Gastroesophageal sphincter (tissue), 3 donors: ENCODE measurements around the gene LRPAP1.

Source experiments
- EP300 ChIP-seq: sonication (generic); formaldehyde crosslinking; IDR thresholded peaks from one replicate; pipeline ENCODE4 v1.6.1; 2017; ENCODE audit warnings: antibody characterized with exemption, mild to moderate bottlenecking
- POLR2A ChIP-seq, 2 donors: fragments of 450-650 bp; IDR thresholded peaks; one replicate each; pipeline ENCODE4 v1.6.1; 2017; ENCODE audit warnings: antibody characterized with exemption in 2 of 2, mild to moderate bottlenecking in 2 of 2, moderate library complexity in 1 of 2
- TF ChIP-seq, protein P1 (sequence below), 4 experiments: fragments of 200-600 bp in 2 of 4; fragments of 450-650 bp in 2 of 4; sonication (generic) in 1 of 4; IDR thresholded peaks; one replicate each; pipeline ENCODE4 v1.5.1; 2017 to 2019; ENCODE audit warnings: antibody characterized with exemption in 4 of 4, mild to moderate bottlenecking in 2 of 4, moderate library complexity in 2 of 4

DNA sequence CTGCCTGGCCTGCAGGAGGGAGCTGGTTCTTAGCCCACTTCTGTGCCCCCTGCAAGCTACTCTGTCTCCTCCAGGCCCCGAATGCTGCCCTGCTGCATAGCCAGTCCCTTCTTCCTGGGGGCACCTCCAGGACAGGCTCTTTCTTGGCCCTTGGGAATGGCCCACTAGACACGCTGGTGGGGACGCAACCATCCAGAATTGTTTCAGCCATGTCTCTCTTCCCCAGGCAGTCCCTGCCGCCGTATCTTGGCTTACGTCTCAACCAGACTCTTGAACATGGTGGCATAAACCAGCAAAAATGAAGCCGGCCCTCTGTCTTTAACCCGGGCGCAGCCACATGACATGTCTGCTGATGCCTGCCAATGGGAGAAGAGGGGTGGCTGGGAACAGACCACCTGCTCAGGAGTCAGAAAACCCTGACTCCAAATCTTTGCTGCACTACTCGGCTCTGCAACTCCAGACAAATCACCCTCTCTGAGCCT, 9.0 kb downstream of the LRPAP1 start:
- TF ChIP-seq, protein P1, sequence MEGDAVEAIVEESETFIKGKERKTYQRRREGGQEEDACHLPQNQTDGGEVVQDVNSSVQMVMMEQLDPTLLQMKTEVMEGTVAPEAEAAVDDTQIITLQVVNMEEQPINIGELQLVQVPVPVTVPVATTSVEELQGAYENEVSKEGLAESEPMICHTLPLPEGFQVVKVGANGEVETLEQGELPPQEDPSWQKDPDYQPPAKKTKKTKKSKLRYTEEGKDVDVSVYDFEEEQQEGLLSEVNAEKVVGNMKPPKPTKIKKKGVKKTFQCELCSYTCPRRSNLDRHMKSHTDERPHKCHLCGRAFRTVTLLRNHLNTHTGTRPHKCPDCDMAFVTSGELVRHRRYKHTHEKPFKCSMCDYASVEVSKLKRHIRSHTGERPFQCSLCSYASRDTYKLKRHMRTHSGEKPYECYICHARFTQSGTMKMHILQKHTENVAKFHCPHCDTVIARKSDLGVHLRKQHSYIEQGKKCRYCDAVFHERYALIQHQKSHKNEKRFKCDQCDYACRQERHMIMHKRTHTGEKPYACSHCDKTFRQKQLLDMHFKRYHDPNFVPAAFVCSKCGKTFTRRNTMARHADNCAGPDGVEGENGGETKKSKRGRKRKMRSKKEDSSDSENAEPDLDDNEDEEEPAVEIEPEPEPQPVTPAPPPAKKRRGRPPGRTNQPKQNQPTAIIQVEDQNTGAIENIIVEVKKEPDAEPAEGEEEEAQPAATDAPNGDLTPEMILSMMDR (IDR thresholded peaks at IDR 0.05) = no peak
- no peak for TF ChIP-seq POLR2A (IDR thresholded peaks at IDR 0.05)
- TF ChIP-seq EP300 = no peak
